Keratinocyte (primary cell): ENCODE data around the gene AKAP6.
A peak's percentile ranks its signal among the peaks of the same experiment; 100 is the strongest.

ENCODE experiments used
- EZH2 ChIP-seq: IDR thresholded peaks from one replicate; pipeline ENCODE4 v1.6.1; 2012; ENCODE audit warnings: inconsistent platforms, mild to moderate bottlenecking, low read length, moderate library complexity
- TF ChIP-seq, protein P1 (sequence below), 3 experiments: IDR thresholded peaks in 1 of 3; conservative IDR thresholded peaks in 1 of 3; optimal IDR thresholded peaks in 1 of 3; 2 replicates in 2 of 3; 3 replicates in 1 of 3; pipeline versions ENCODE3 to v1.5.1; 2011; ENCODE audit warnings: low read length in 3 of 3, mild to moderate bottlenecking in 3 of 3, moderate library complexity in 2 of 3, control low read depth in 1 of 3, inconsistent platforms in 1 of 3; ENCODE audit not compliant: insufficient read depth in 2 of 3; ENCODE audit errors: extremely low read depth in 1 of 3

- TF ChIP-seq, protein P1, sequence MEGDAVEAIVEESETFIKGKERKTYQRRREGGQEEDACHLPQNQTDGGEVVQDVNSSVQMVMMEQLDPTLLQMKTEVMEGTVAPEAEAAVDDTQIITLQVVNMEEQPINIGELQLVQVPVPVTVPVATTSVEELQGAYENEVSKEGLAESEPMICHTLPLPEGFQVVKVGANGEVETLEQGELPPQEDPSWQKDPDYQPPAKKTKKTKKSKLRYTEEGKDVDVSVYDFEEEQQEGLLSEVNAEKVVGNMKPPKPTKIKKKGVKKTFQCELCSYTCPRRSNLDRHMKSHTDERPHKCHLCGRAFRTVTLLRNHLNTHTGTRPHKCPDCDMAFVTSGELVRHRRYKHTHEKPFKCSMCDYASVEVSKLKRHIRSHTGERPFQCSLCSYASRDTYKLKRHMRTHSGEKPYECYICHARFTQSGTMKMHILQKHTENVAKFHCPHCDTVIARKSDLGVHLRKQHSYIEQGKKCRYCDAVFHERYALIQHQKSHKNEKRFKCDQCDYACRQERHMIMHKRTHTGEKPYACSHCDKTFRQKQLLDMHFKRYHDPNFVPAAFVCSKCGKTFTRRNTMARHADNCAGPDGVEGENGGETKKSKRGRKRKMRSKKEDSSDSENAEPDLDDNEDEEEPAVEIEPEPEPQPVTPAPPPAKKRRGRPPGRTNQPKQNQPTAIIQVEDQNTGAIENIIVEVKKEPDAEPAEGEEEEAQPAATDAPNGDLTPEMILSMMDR (optimal IDR thresholded peaks at IDR 0.05 in 1 of 3, IDR thresholded peaks at IDR 0.05 in 1 of 3, conservative IDR thresholded peaks at IDR 0.05 in 1 of 3; ENCODE audit: extremely low read depth in 1 of 3, insufficient read depth in 2 of 3, low read length in 3 of 3) = peak in 1 of 3 experiments; percentile 3
- TF ChIP-seq EZH2 = no peak
Measured at GRCh38 chr14:32405856-32406255, 76.8 kb downstream of the AKAP6 start.
